ENCODE measurements around the gene OBP2B.
"Not testable (repeated sequence)": the region's sequence is repeated elsewhere in the genome, so short reads cannot be mapped to it uniquely, and the experiment has no call there.

Gene OBP2B

GRCh38 chr9:133238272-133238850, 29.3 kb upstream of the OBP2B start:
- peak; percentile 44 for DNase-seq (ENCODE audit: low read depth)

- DNase-seq (ENCODE audit: low read depth), result no peak
Observed at GRCh38 chr9:133237035-133237731, 28.1 kb upstream of the OBP2B start.

DNA sequence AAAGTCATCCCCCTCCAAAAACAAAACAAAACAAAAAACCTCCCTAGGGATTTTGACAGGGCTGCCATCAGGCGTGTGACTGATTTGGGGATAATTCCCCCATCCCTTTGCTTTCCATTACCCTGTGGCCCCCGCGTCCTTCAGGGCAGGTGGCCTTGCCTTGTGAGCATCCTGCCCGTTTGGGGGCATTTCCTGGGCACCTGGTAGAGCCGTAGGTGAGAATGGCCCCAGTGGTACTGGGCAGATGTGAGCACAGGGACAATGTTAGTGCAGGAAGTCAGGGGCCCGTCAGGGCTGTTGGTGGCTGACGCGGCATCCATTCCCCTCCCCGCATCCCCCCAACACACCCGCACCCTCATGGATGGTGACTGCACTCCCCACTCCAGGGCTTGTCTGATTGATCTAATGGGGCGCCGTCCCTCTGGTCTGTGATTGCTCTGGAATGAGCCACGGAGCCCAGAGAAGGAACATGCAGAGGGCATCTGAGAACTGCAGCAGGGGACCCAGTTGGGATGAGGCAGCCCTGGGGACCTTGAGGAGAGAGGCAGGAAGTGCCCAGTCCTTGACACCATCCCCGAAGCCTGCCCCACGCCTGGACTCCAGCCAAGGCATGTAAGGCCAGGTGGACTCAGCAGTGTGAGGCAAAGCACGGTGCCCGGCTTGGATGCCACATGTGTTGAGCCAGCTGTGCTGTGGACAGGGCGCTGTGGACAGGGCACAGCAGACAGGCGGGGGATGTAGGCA, 27.4 kb upstream of the OBP2B start:
- DNase-seq (ENCODE audit: low read depth), result not testable (repeated sequence)

- no peak for DNase-seq (ENCODE audit: low read depth)
Observed at GRCh38 chr9:133235549-133236222, 26.6 kb upstream of the OBP2B start.

GRCh38 chr9:133234577-133235322, 25.7 kb upstream of the OBP2B start:
- DNase-seq (ENCODE audit: low read depth), result no peak

DNA sequence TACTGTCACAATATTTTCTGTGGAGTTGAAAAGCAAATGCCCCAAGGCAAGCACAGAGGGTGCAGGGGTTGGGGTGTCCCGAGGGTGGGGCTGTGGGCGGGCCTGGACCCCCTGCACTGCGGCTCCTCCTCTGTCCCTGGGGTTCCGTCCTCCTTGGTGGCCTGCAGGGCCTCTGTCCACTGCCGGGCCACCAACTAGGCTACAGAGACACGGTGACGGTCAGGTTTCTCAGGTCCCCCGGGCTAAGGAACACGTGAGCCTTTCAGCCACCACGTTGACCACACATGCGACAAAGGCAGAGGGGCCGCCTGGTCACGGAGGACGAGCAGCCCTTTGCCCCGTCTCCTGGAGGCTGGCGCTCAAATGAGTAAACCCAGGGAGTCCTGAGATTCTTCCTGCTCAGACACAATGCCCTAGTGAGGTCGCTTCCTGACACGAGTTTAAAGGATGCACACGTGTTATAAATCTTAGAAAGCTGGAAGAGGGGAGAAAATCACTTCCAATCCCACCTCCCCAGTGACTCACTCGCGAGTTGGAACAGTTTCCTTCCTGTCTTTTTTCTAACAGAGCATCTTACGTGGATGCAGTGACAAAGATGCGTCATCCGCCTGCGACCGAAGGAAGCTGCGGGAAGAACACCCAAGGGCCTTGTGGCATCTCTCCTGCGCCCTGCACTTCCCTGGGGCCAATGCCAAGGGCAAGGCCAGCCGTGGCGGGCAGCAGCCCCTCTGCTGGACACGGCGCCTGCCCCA, 24.8 kb upstream of the OBP2B start:
- no peak for DNase-seq (ENCODE audit: low read depth)

GRCh38 chr9:133231934-133232568, 23.0 kb upstream of the OBP2B start:
- DNase-seq (ENCODE audit: low read depth), result not testable (repeated sequence)

DNA sequence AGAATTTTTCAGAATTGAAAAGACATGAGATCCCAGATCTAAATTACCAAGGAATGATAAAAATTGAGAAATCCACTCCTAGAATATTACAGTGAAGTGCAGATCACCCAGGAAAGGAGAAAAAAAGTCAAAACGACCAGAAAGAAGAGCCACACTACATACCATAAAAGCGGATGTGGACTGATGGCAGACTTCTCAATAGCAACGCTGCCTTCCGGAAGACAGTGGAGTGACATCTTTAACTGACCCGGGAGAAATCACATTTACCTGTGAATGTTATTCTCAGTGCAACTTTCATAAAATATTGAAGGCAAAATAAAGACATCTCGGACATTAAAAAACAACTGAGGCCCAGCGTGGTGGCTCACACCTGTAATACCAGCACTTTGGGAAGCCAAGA, 21.5 kb upstream of the OBP2B start:
- DNase-seq (ENCODE audit: low read depth), result not testable (repeated sequence)

GRCh38 chr9:133230093-133230492, 21.0 kb upstream of the OBP2B start:
- no peak for DNase-seq (ENCODE audit: low read depth)

- not testable (repeated sequence) for DNase-seq (ENCODE audit: low read depth)
Observed at GRCh38 chr9:133228474-133229193, 19.6 kb upstream of the OBP2B start.

DNA sequence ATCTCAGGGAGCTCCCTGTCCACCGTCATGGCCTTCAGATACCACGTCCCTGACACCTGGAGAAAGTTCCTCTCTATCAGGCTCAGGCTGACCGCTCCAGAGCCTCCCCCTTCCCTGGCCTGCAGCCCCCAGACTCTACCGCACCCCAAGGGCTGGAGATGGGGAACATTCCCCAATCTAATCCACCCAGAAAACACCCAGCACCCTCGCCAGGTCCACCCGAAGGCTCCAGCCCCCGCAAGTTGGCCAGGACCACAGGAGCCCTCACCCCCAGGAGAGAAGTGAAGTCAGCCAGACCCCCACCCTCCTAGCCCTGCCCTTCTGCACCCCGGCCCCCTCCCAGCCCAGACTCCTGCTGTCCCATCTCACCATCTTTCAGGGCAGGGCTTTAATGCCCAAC, 18.9 kb upstream of the OBP2B start:
- DNase-seq (ENCODE audit: low read depth), result not testable (repeated sequence)

DNA sequence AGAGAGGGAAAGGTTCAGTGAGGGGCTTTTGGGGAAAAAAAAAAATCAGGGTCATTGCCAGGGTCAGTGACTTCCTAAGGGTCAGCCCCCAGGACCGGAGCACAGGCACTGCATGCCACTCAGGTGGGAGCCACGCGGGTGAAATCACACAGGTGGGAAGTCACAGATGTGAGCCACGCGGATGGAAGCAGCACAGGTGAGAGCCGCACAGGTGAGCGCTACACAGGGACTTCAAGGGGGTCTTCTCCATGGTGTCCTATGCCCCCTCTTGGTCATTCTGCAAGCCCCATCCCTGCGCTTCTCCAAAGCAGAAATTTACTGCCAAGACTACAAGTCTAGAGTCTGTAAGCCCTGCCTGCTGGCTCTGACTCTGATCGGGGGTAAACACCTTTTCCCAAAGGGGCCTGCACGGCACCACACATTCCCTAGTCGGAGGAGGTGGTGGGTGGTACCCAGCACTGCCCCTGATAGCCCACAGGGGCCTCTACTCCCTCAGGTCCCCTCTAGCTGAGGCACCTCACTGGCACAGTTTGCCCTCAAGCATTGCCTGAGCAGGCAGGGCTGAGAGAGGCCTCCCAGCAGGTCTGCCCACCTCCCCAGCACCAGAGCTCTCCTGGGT, 18.3 kb upstream of the OBP2B start:
- DNase-seq (ENCODE audit: low read depth), result no peak

- no peak for DNase-seq (ENCODE audit: low read depth)
Observed at GRCh38 chr9:133226219-133227171, 17.4 kb upstream of the OBP2B start.

DNA sequence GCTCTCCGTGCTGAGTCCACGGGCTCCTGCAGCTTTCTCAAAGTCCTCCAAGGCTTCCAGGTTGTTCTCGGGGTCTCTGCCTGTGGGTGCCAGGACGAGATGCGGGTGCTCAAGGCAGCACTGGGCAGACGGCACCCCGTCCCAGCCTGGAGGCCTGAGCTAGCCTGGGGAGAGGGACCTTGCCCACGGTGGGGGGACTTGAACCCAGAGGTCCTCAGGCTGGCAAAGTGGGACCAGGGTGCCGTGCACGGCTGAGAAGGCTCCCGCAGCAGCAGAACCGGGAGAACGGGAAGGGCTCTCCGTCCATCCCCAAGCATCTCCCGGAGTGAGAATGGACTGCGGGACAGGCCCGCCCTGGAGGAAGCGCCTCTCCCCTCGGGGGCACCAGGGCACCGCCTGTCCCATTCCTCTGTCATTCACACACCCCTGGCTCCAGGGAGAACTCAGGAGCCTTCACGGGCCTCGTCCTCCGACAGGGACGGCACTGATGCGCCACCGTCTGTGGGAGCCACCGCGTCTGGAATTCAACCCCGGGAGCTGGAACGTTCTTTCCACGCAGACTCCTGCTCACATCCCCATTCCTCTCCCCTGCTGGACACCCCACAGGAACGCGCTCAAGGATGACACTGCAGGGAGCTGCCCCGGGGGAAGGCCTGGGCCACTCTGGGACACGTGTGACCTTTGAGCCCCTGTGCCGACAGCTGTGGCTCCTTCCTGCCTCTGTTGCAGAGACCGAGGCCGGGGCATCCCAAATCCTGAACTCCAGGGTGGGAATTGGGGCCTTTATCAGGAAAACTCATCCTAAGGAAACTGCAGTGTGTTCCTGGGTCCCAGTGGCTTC, 16.3 kb upstream of the OBP2B start:
- DNase-seq (ENCODE audit: low read depth), result no peak

DNA sequence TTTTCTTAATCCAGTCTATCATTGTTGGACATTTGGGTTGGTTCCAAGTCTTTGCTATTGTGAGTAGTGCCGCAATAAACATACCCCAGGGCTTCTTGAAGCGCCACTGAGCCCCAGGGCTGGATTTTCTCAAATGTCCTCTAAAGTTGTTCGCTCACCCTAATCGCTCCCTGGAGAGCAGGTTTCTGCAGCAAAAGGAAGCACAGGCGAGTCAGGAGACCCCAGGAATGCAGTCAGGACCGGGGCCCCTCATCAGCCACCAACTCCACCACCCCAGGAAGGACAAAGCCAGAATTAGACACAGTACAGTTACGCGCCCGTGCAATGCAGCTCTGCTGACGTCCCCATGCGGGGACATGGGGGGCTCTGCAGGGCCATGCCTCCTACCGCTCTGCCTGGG, 15.7 kb upstream of the OBP2B start:
- DNase-seq (ENCODE audit: low read depth), result no peak

DNA sequence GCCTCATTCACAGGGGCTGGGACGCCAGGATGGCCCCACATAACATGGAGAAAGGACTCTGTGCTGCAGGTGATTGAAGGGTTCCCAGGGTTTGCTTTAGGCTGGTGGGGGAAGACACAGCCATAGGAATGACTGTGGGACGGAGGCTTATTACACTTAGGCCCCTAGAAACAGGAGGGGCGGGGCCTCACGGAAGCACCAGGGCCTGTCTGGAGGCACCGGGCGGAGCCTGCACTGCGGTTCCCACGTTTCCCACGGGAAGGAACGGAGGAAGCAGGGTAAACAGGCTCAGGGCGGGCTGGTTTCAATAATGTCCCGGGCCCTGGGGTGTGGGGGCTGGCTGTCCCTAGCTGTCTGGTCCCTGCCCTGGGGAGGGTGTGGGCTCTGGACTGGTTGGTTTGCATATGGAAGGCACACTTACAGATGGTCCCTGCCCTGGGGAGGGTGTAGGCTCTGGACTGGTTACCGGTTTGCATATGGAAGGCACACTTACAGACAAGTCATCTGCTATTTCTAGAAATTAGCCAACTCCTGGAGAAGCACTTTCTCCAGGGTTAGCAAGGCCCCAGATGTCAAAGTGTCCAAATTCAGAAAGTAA, 14.2 kb upstream of the OBP2B start:
- DNase-seq (ENCODE audit: low read depth), result not testable (repeated sequence)

- DNase-seq (ENCODE audit: low read depth), result not testable (repeated sequence)
Observed at GRCh38 chr9:133221994-133222393, 12.9 kb upstream of the OBP2B start.
